ENCODE data around the gene MBD2.

Gene MBD2

GRCh38 chr18:54192900-54193299 lies 31.6 kb downstream of the MBD2 start:
- H3K27ac ChIP-seq: no peak overlapping the region
- TF ChIP-seq CTCF (conservative IDR thresholded peaks at IDR 0.05) (no peak), ZFX (IDR thresholded peaks at IDR 0.05) (no peak)

- TF ChIP-seq ZFX (IDR thresholded peaks at IDR 0.05) (no peak), CTCF (conservative IDR thresholded peaks at IDR 0.05) (no peak)
- no peak overlapping the region for H3K27ac ChIP-seq
Observed at GRCh38 chr18:54192415-54192814, 32.1 kb downstream of the MBD2 start.

GRCh38 chr18:54191352-54191751 lies 33.1 kb downstream of the MBD2 start:
- H3K27ac ChIP-seq: no peak overlapping the region
- TF ChIP-seq ZFX (IDR thresholded peaks at IDR 0.05): no peak

GRCh38 chr18:54187372-54187771 lies 37.1 kb downstream of the MBD2 start:
- no peak overlapping the region for H3K27ac ChIP-seq
- TF ChIP-seq ZFX (IDR thresholded peaks at IDR 0.05): no peak
- no peak for TF ChIP-seq CTCF (conservative IDR thresholded peaks at IDR 0.05)

- TF ChIP-seq ZFX (IDR thresholded peaks at IDR 0.05) (no peak), CTCF (conservative IDR thresholded peaks at IDR 0.05) (no peak)
- H3K27ac ChIP-seq: no peak overlapping the region
Observed at GRCh38 chr18:54184836-54185235, 39.6 kb downstream of the MBD2 start.

GRCh38 chr18:54183390-54183789 lies 41.1 kb downstream of the MBD2 start:
- H3K27ac ChIP-seq: no peak overlapping the region
- no peak for TF ChIP-seq ZFX (IDR thresholded peaks at IDR 0.05)
- TF ChIP-seq CTCF (conservative IDR thresholded peaks at IDR 0.05): no peak

- no peak overlapping the region for H3K27ac ChIP-seq
- no peak for TF ChIP-seq CTCF (conservative IDR thresholded peaks at IDR 0.05)
- TF ChIP-seq ZFX (IDR thresholded peaks at IDR 0.05): no peak
Observed at GRCh38 chr18:54181856-54182602, 42.4 kb downstream of the MBD2 start.
